ENCODE results near the gene NME3. TPM values are rescaled to one million over a fixed set of nuclear protein-coding genes. Genes with fewer than 3 reads are reported as not detected.

The NME3 gene
- total and polyA plus RNA-seq, 8 donors: 19.9 to 62.9 (median 35.9) TPM

GRCh38 chr16:1762879-1763520, 8.3 kb downstream of the NME3 start:
- H3K36me3 ChIP-seq: peaks cover 0 to 100% of the 10 kb centered on the region in 2 donors
- DNase-seq: no peak
- TF ChIP-seq, protein P1, sequence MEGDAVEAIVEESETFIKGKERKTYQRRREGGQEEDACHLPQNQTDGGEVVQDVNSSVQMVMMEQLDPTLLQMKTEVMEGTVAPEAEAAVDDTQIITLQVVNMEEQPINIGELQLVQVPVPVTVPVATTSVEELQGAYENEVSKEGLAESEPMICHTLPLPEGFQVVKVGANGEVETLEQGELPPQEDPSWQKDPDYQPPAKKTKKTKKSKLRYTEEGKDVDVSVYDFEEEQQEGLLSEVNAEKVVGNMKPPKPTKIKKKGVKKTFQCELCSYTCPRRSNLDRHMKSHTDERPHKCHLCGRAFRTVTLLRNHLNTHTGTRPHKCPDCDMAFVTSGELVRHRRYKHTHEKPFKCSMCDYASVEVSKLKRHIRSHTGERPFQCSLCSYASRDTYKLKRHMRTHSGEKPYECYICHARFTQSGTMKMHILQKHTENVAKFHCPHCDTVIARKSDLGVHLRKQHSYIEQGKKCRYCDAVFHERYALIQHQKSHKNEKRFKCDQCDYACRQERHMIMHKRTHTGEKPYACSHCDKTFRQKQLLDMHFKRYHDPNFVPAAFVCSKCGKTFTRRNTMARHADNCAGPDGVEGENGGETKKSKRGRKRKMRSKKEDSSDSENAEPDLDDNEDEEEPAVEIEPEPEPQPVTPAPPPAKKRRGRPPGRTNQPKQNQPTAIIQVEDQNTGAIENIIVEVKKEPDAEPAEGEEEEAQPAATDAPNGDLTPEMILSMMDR (IDR thresholded peaks at IDR 0.05): no peak
- no peak for ATAC-seq
- no peak overlapping the region for H3K4me3 ChIP-seq
- intact Hi-C loops (cut with DNase I): no loop called here
- no peaks in the 10 kb centered on the region for H3K27me3 ChIP-seq
- H3K9me3 ChIP-seq: no peaks in the 10 kb centered on the region
- no peaks in the 10 kb centered on the region for H3K4me1 ChIP-seq
- no peak overlapping the region for H3K27ac ChIP-seq

DNA sequence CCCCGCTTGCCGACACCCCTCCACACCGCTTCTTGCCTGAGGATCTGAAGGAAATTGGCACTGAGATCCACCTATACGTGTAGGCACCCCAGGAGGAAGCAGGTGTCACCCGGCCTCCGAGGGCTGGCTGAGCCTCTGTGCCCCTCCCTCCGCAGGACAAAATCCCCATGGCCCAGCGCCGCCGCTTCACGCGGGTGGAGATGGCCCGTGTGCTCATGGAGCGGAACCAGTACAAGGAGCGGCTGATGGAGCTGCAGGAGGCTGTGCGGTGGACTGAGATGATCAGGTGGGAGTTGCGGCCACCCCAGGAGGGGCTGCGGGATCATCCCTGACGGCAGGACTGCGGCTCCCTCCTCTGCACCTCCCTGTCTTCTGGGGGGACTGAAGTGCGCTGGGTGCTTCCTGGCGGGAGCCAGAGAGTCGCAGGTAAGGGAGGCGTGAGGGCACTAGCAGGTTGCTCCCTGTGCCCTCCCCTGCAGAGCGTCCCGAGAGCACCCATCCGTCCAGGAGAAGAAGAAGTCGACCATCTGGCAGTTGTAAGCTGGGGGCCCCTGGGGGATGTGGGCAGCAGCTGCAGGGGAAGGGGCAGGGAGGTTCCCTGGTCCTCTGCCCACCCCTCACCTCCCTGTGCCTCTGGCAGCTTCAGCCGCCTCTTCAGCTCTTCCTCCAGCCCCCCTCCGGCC, 9.0 kb downstream of the NME3 start:
- peaks cover 0 to 100% of the 10 kb centered on the region in 2 donors for H3K36me3 ChIP-seq

GRCh38 chr16:1761751-1762150, 9.6 kb downstream of the NME3 start:
- no peaks in the 10 kb centered on the region for H3K9me3 ChIP-seq
- H3K27ac ChIP-seq: no peak overlapping the region
- no peaks in the 10 kb centered on the region for H3K27me3 ChIP-seq
- ATAC-seq (no peak), DNase-seq (no peak)
- intact Hi-C loops (cut with DNase I): no loop called here
- H3K36me3 ChIP-seq: peaks cover 0 to 99% of the 10 kb centered on the region in 2 donors
- no peaks in the 10 kb centered on the region for H3K4me1 ChIP-seq
- TF ChIP-seq, protein P1 (IDR thresholded peaks at IDR 0.05): no peak
- no peak overlapping the region for H3K4me3 ChIP-seq

More for the DNA sequence above, 9.0 kb downstream of the NME3 start:
- intact Hi-C loops (cut with DNase I): no loop called here
- Histone ChIP-seq H3K4me1 (no peaks in the 10 kb centered on the region), H3K9me3 (no peaks in the 10 kb centered on the region), H3K27ac (no peak overlapping the region), H3K4me3 (no peak overlapping the region), H3K27me3 (no peaks in the 10 kb centered on the region)
- TF ChIP-seq, protein P1 (IDR thresholded peaks at IDR 0.05): no peak
- DNase-seq (no peak), ATAC-seq (no peak)

GRCh38 chr16:1760911-1761310, 10.4 kb downstream of the NME3 start:
- Histone ChIP-seq H3K9me3 (no peaks in the 10 kb centered on the region), H3K4me3 (no peak overlapping the region), H3K4me1 (no peaks in the 10 kb centered on the region), H3K36me3 (peaks cover 0 to 91% of the 10 kb centered on the region in 2 donors), H3K27ac (no peak overlapping the region), H3K27me3 (no peaks in the 10 kb centered on the region)
- no peak for ATAC-seq
- intact Hi-C loops (cut with DNase I): no loop called here
- TF ChIP-seq, protein P1 (IDR thresholded peaks at IDR 0.05): no peak
- DNase-seq: no peak

DNA sequence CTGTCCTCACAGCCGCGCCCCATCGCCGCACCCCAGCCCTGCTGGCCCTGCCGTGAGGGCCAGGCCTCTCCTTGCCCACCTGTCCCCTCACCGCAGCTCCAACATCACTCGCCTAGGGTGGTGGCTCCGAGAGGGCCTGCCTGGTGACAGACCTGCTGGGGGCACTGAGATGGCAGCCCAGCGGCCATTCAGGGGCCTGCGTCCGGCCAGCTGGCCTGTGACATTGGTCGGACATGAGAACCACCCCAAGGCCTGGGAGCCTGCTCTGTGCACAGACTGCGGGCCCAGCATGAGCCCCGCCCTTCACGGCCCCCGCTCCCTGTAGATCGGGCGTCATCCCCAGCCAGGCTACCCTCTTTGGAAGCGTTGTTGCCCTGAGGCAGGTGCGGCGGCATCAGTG, 11.8 kb downstream of the NME3 start:
- H3K4me3 ChIP-seq: no peak overlapping the region
- intact Hi-C loops (cut with DNase I): no loop called here
- TF ChIP-seq, protein P1 (IDR thresholded peaks at IDR 0.05): no peak
- no peaks in the 10 kb centered on the region for H3K27me3 ChIP-seq
- ATAC-seq (no peak), DNase-seq (peak in 1 of 4 donors; percentile 72)
- no peaks in the 10 kb centered on the region for H3K4me1 ChIP-seq
- H3K36me3 ChIP-seq: peaks cover 0 to 80% of the 10 kb centered on the region in 2 donors
- H3K9me3 ChIP-seq: no peaks in the 10 kb centered on the region
- no peak overlapping the region for H3K27ac ChIP-seq

Measured in left lung (tissue), 10 donors.